Measurements from ENCODE around the gene PAPPA. TPM values are rescaled to one million over a fixed set of nuclear protein-coding genes. Genes with fewer than 3 reads are reported as not detected.

PAPPA gene
- total RNA-seq, 1 donor from 2014 or later: 0.69 TPM

GRCh38 chr9:116284518-116284917 is 130.9 kb downstream of the PAPPA start:
- no peaks in the 10 kb centered on the region for H3K9me3 ChIP-seq (replicated peaks)
- intact Hi-C loops (cut with micrococcal nuclease): no loop called here
- H3K27me3 ChIP-seq (ENCODE audit: low read depth): no peaks in the 10 kb centered on the region
- H3K4me3 ChIP-seq: no peak overlapping the region
- TF ChIP-seq, protein P1, sequence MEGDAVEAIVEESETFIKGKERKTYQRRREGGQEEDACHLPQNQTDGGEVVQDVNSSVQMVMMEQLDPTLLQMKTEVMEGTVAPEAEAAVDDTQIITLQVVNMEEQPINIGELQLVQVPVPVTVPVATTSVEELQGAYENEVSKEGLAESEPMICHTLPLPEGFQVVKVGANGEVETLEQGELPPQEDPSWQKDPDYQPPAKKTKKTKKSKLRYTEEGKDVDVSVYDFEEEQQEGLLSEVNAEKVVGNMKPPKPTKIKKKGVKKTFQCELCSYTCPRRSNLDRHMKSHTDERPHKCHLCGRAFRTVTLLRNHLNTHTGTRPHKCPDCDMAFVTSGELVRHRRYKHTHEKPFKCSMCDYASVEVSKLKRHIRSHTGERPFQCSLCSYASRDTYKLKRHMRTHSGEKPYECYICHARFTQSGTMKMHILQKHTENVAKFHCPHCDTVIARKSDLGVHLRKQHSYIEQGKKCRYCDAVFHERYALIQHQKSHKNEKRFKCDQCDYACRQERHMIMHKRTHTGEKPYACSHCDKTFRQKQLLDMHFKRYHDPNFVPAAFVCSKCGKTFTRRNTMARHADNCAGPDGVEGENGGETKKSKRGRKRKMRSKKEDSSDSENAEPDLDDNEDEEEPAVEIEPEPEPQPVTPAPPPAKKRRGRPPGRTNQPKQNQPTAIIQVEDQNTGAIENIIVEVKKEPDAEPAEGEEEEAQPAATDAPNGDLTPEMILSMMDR (IDR thresholded peaks at IDR 0.05; ENCODE audit: borderline replicate concordance): no peak
- DNase-seq: no peak
- H3K27ac ChIP-seq (replicated peaks): no peak overlapping the region
- H3K36me3 ChIP-seq: no peaks in the 10 kb centered on the region
- H3K4me1 ChIP-seq: no peaks in the 10 kb centered on the region

- H3K9me3 ChIP-seq (replicated peaks): no peaks in the 10 kb centered on the region
- H3K4me3 ChIP-seq: no peak overlapping the region
- H3K27me3 ChIP-seq (ENCODE audit: low read depth): no peaks in the 10 kb centered on the region
- TF ChIP-seq, protein P1 (IDR thresholded peaks at IDR 0.05; ENCODE audit: borderline replicate concordance): no peak
- intact Hi-C loops (cut with micrococcal nuclease): no loop called here
- DNase-seq: no peak
- H3K4me1 ChIP-seq: no peaks in the 10 kb centered on the region
- H3K27ac ChIP-seq (replicated peaks): no peak overlapping the region
- no peaks in the 10 kb centered on the region for H3K36me3 ChIP-seq
Measured at GRCh38 chr9:116285320-116285719, 131.7 kb downstream of the PAPPA start.

DNA sequence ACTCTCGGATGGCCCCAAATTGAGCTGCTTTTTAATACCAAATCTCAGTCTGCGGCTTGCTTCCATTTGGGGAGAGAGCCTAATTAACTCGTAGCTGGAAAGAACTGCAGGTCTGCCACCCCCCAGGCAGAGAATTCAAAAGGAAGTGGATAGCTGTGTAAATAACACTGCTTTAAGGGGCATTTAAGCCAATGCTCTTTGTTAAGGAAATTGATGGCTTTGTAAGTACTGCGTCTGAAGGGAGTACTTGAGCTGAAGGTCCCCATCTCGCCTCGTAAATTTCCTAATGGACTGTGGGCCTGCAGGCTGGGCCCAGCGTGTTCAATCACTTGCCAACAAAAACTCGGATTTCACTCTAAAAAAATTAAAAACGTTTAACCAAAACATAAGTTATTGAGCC is 132.7 kb downstream of the PAPPA start:
- no peak for DNase-seq
- no peaks in the 10 kb centered on the region for H3K27me3 ChIP-seq (ENCODE audit: low read depth)
- H3K36me3 ChIP-seq: no peaks in the 10 kb centered on the region
- no peaks in the 10 kb centered on the region for H3K4me1 ChIP-seq
- TF ChIP-seq, protein P1 (IDR thresholded peaks at IDR 0.05; ENCODE audit: borderline replicate concordance): no peak
- H3K9me3 ChIP-seq (replicated peaks): no peaks in the 10 kb centered on the region
- intact Hi-C loops (cut with micrococcal nuclease): no loop called here
- no peak overlapping the region for H3K27ac ChIP-seq (replicated peaks)
- no peak overlapping the region for H3K4me3 ChIP-seq

DNA sequence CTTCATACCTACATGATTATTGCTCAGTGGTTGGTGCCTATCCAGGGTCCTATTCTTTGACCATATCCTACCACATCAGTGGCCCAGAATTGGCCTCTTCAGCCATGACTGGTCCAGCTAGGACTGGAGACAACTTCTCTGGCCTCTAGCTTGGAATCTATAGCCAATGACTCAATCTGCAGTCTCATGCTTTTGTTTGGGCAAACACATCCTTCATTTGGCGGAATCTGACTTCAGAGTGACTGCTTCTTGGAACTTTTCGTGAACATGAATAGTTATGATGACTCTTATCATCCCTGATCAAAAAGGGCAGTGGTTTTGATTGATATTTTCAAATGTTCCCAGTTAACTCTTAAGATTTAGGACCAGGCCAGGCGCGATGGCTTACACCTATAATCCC is 134.1 kb downstream of the PAPPA start:
- no peaks in the 10 kb centered on the region for H3K4me1 ChIP-seq
- H3K27me3 ChIP-seq (ENCODE audit: low read depth): no peaks in the 10 kb centered on the region
- H3K4me3 ChIP-seq: no peak overlapping the region
- no peaks in the 10 kb centered on the region for H3K36me3 ChIP-seq
- no peak for DNase-seq
- intact Hi-C loops (cut with micrococcal nuclease): no loop called here
- no peak overlapping the region for H3K27ac ChIP-seq (replicated peaks)
- no peaks in the 10 kb centered on the region for H3K9me3 ChIP-seq (replicated peaks)
- TF ChIP-seq, protein P1 (IDR thresholded peaks at IDR 0.05; ENCODE audit: borderline replicate concordance): no peak

- DNase-seq: no peak
- TF ChIP-seq, protein P1 (IDR thresholded peaks at IDR 0.05; ENCODE audit: borderline replicate concordance): no peak
- intact Hi-C loops (cut with micrococcal nuclease): no loop called here
- Histone ChIP-seq H3K4me1 (no peaks in the 10 kb centered on the region), H3K27me3 (ENCODE audit: low read depth) (no peaks in the 10 kb centered on the region), H3K9me3 (replicated peaks) (no peaks in the 10 kb centered on the region), H3K4me3 (no peak overlapping the region), H3K36me3 (no peaks in the 10 kb centered on the region), H3K27ac (replicated peaks) (no peak overlapping the region)
Measured at GRCh38 chr9:116288658-116289057, 135.1 kb downstream of the PAPPA start.

DNA sequence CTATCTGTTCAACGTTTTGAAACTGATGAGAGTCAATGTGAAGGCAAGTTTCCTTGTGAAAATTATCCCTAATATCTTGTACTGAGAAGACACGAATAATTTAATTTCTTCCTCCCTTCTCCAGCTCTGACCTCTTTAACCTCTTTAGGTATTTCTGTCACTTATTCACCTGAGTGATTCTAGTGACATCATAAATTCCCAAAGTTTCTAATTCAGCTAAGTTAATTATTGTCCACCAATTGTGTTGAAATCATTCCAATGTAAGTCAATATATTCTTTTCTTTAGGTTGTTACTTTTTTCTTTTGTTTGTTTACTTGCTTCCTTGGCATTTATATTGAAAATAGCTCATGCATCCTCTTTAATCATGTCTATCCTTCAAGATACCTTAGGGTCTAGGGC is 143.8 kb downstream of the PAPPA start:
- TF ChIP-seq, protein P1 (IDR thresholded peaks at IDR 0.05; ENCODE audit: borderline replicate concordance): no peak
- H3K4me1 ChIP-seq: no peaks in the 10 kb centered on the region
- intact Hi-C loops (cut with micrococcal nuclease): no loop called here
- H3K4me3 ChIP-seq: no peak overlapping the region
- DNase-seq: no peak
- no peaks in the 10 kb centered on the region for H3K36me3 ChIP-seq
- no peaks in the 10 kb centered on the region for H3K9me3 ChIP-seq (replicated peaks)
- no peaks in the 10 kb centered on the region for H3K27me3 ChIP-seq (ENCODE audit: low read depth)
- H3K27ac ChIP-seq (replicated peaks): no peak overlapping the region

All from left ventricle myocardium inferior (tissue), 1 donor.